Stimulated activated CD8-positive, alpha-beta memory T cell treated with anti-CD3 and anti-CD28 coated beads, Interleukin-2, amount 100 ng/mL, for 1 hour (primary cell): ENCODE data around the gene YKT6.
"Not testable (repeated sequence)": the region's sequence is repeated elsewhere in the genome, so short reads cannot be mapped to it uniquely, and the experiment has no call there.

Experiments used
- DNase-seq, 2 donors: peaks; one replicate each; pipeline ENCODE4 v3.0.0-alpha.2; 2020; ENCODE audit warnings: low read depth in 2 of 2

YKT6 gene

GRCh38 chr7:44193011-44193802 lies 7.6 kb upstream of the YKT6 start:
- DNase-seq: no peak

DNA sequence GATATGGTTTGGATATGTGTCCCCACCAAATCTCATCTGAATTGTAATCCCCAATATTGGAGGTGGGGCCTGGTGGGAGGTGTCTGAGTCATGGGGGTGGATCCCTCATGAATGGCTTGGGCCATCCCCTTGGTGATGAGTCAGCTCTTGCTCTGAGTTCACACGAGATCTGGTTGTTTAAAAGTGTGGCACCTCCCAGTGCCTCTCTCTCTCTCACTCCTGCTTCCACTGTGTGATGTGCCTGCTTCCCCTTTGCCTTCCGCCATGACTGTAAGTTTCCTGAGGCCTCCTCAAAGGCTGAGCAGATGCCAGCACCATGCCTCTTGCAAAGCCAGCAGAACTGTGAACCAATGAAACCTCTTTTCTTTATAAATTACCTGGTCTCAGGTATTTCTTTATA lies 6.7 kb upstream of the YKT6 start:
- DNase-seq: no peak

GRCh38 chr7:44194562-44195145 lies 6.1 kb upstream of the YKT6 start:
- DNase-seq: no peak

- DNase-seq: no peak
These were observed 4.9 kb upstream of the YKT6 start for GRCh38 chr7:44195889-44196288.

DNA sequence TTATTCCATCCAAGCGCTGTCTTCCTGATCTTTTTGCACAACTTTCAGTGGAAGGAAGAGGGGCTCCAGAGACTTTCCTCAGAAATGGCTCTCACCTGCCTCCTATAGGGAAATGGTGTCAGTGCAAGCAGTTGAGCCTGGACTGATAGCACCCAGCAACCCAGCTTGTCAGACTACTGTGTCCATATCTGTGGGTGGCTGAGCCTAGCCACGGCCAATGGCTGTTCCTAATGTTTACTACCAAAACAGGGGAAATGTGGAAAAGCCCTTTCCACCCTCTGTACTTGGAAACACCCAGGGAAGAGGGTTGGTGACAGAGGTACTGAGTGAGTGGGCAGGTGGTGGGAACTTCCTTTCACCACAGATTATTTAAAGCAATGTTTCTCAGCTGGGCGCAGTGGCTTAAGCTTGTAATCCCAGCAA lies 4.3 kb upstream of the YKT6 start:
- no peak for DNase-seq

GRCh38 chr7:44197474-44197873 lies 3.3 kb upstream of the YKT6 start:
- no peak for DNase-seq

DNA sequence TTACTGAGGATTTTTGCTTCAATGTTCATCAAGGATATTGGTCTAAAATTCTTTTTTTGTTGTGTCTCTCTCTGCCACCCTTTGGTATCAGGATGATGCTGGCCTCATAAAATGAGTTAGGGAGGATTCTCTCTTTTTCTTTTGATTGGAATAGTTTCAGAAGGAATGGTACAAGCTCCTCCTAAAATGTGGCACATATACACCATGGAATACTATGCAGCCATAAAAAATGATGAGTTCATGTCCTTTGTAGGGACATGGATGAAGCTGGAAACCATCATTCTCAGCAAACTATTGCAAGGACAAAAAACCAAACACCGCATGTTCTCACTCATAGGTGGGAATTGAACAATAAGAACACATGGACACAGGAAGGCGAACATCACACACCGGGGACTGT lies 615 bp upstream of the YKT6 start:
- DNase-seq: not testable (repeated sequence)

- no peak for DNase-seq
These were observed 1.0 kb downstream of the YKT6 start for GRCh38 chr7:44201813-44202212.

- DNase-seq: no peak
These were observed 5.2 kb downstream of the YKT6 start for GRCh38 chr7:44206008-44206407.

- DNase-seq: no peak
These were observed 7.3 kb downstream of the YKT6 start for GRCh38 chr7:44208085-44208484.

GRCh38 chr7:44210107-44210506 lies 9.3 kb downstream of the YKT6 start:
- no peak for DNase-seq

DNA sequence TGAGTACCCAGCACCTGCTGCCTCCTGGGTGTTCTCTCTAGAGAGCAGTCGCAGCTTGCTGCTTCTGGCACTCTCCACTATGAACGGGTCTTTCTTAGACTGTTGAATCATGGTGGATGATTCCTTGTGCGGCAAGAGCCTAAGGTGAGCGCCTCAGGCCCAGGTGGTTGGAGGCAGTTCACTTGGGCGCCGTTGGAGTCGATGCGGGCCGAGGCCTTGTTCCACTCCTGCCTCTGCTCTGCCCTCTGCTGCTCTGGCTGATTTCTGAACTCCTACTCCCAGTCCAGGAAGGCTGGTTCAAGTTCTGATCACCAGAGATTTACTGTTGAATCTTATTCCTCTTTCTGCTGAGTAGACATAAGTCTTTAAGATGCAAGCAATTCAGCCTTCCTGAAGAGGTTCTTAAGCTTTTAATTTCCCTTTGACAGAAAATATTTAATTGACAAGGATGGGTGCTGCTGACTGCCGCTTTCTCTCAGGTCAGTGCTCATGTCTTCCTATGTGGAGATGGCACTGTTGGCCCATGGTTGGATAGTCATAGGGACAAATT lies 10.4 kb downstream of the YKT6 start:
- no peak for DNase-seq

DNA sequence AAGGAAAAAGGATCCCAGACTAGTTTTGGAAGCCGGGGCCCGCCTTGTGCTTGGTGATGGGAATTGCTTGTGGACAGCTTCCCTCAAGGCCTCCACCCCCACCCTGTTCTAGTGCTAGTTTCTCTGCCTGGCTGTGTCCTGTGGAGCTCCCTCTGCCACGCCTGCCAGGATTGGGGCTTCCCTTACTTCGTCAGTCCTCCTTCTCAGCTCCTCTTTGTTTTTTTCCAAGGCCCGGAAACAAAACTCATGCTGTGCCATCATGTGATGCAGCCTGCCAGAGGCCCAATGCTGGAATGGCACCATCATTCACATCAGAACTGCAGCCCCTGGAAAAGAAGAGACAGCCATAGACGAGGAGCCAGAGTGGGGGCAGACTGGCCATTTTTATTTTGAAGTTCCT lies 11.2 kb downstream of the YKT6 start:
- DNase-seq: no peak

DNA sequence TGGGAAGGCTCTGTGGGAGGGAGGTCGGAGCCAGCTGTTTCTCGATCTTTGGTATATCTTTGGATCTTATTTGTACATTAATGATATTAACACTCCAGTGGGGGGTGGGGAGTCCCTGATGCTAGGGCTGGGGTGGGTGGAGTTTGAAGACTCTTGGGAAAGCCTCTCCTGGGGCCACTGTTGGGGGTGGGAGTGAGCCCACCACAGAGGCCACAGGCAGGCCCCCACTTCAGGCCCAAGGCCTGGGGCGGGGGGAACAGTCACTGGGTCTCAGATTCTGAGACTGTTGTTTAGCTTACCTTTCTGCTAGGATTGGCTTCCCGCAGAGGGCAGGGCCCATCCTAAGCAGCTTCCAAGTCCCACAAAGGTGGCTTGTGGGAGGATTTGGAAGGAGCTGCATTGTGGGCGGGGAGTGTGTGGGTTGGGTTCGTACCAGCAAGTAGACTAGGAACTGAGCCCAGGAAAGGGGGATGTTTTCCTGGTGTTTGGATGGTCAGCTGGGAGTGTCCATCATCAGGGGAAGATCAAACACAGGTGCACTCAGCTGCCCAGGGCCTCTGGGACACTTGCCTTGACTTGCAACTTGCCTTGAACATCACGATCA lies 11.9 kb downstream of the YKT6 start:
- no peak for DNase-seq

GRCh38 chr7:44213206-44213876 lies 12.6 kb downstream of the YKT6 start:
- DNase-seq: no peak

GRCh38 chr7:44213877-44214388 lies 13.2 kb downstream of the YKT6 start:
- no peak for DNase-seq

GRCh38 chr7:44215531-44215930 lies 14.8 kb downstream of the YKT6 start:
- DNase-seq: no peak

- DNase-seq: no peak
These were observed 15.2 kb downstream of the YKT6 start for GRCh38 chr7:44216019-44216418.

DNA sequence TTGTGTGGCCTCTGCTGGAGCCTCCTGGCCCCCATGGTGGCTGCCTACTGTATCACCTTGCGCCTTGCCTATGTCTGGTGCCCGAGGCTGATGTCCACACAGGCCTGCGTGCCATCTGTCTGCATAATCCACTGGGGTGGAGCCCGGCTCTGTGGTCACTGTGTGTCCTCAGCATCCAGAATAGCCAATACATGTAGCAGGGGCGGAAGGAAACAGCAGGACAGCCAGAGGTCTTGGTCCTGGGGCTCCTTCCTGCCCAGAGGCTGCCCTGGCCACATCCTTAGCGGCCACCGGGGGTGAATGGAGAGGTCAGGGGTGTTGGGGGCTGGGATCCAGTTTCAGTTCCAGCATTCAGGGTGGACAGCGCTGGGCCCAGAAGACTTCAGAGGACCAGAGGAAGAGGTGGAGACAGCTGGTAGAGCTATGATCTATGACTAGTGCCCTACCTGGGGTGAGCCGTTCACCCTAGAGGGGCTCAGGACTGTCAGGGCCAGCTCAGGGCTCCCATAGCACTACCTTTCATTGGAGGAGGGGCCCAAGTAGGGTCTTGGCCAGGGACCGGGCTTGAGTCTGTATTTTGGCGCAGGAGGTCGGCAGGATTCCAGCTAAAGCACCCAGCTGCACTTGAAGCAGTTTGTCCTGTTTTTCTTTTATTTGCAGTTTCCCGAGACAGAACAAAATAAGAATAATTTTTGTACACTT lies 15.9 kb downstream of the YKT6 start:
- DNase-seq: no peak

GRCh38 chr7:44217223-44217714 lies 16.5 kb downstream of the YKT6 start:
- no peak for DNase-seq

DNA sequence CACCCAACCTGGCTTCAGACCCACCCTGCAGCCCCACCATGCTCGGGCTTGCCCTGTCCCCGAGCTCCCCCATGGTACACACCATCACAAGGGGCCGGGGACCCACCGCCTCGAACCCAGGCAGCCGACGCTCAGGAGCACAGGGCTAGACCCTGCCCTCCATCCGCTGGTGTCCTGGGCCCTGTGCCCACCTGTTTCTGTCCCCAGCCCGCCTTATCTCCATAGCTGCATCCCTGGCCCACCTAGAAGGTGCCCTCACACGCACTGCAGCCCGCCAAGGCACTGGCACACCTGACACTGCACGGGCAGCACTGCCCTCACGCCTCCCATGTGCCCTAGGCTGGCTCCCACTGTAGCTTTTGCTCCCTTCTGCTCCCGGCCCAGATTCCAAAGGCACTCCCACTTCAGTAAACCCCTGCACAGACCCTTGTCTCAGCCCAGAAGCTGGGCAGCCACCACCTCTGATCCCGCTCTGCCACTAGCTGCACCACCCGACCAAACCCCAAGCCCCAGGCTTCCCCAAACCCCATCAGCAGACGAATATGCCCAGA lies 17.1 kb downstream of the YKT6 start:
- DNase-seq: no peak
